ENCODE measurements around the gene ANKHD1. TPM values are rescaled to one million over a fixed set of nuclear protein-coding genes. Genes with fewer than 3 reads are reported as not detected.

Gene ANKHD1
- total and polyA plus RNA-seq, 9 of the 15 experiments (the other 6 are each of a cell fraction or from before 2014, with no cell fraction given) = 38.9 to 138 (median 78.7) TPM

DNA sequence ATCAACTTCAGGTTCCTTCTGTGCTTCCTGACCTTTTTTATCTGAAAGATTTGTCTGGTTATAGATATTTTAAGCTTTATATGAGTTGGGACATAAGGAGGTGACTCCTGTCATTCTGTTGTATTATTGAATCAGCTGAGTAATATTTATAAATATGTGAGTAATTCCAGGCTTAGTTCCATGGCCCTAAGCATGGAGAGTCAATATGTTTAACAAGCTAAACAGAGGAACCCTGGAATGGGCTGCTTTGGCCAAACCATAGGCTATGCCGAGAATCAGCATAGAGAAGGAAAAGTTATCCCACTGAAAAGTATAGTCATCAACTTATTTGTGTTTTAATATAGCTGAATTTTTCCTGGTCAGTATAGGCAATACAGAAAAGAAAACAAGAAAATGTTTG is 138.6 kb downstream of the ANKHD1 start:
- H3K36me3 ChIP-seq (ENCODE audit: control insufficient read depth, insufficient read depth, low read length) = peaks cover 86% of the 10 kb centered on the region; the same call in 2 of the 3 replicates
- WGBS (ENCODE audit: insufficient coverage, low coverage, missing lambda C conversion rate) = 100% methylated on average over 1 of the region's 1 CpG
- FAIRE-seq = no peak
- TF ChIP-seq ZNF609 (CRISPR knock-in tag; IDR thresholded peaks at IDR 0.05; ENCODE audit: borderline replicate concordance) (no peak), EGR1 (conservative IDR thresholded peaks at IDR 0.05) (no peak), ZNF316 (IDR thresholded peaks at IDR 0.05) (no peak), E2F6 (IDR thresholded peaks at IDR 0.05; ENCODE audit: borderline replicate concordance in 1 of 2, extremely low read depth in 1 of 2, insufficient read depth in 1 of 2, insufficient read length in 1 of 2, low read depth in 1 of 2, low read length in 1 of 2, poor library complexity in 1 of 2, severe bottlenecking in 1 of 2) (no peak), HOMEZ (CRISPR knock-in tag; IDR thresholded peaks at IDR 0.05) (no peak), ZHX1 (conservative IDR thresholded peaks at IDR 0.05; ENCODE audit: low read length) (no peak)
- TF ChIP-seq, protein P1, sequence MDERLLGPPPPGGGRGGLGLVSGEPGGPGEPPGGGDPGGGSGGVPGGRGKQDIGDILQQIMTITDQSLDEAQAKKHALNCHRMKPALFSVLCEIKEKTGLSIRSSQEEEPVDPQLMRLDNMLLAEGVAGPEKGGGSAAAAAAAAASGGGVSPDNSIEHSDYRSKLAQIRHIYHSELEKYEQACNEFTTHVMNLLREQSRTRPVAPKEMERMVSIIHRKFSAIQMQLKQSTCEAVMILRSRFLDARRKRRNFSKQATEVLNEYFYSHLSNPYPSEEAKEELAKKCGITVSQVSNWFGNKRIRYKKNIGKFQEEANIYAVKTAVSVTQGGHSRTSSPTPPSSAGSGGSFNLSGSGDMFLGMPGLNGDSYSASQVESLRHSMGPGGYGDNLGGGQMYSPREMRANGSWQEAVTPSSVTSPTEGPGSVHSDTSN (CRISPR knock-in tag; IDR thresholded peaks at IDR 0.05; ENCODE audit: low read depth) = no peak
- TF ChIP-seq, protein P1 (tag; conservative IDR thresholded peaks at IDR 0.05; ENCODE audit: low read depth) = no peak

More for the DNA sequence above, 138.6 kb downstream of the ANKHD1 start:
- H3K9ac ChIP-seq (ENCODE audit: insufficient read depth in 1 of 2, low read depth in 2 of 2, low read length in 2 of 2) = no peak overlapping the region
- H3K27me3 ChIP-seq (ENCODE audit: control insufficient read depth in 2 of 2, insufficient read depth in 2 of 2, low read length in 2 of 2) = no peaks in the 10 kb centered on the region
- H3K4me3 ChIP-seq = no peak overlapping the region
- ATAC-seq (no peak), DNase-seq (ENCODE audit: extremely low read depth in 1 of 4, low spot score in 3 of 4) (no peak)
- no peaks in the 10 kb centered on the region for H3K9me1 ChIP-seq (ENCODE audit: control insufficient read depth, insufficient read depth, low read length)
- no peaks in the 10 kb centered on the region for H4K20me1 ChIP-seq (replicated peaks; ENCODE audit: control insufficient read depth, insufficient read depth, low read length)
- intact Hi-C loops (cut with micrococcal nuclease) = no loop called here
- no peaks in the 10 kb centered on the region for H3K9me3 ChIP-seq (replicated peaks; ENCODE audit: control insufficient read depth, insufficient read depth, low read depth, low read length)
- no TSS peak for BruUV-seq (replicated peaks)
- H3K79me2 ChIP-seq (ENCODE audit: control insufficient read depth, insufficient read depth, low read length) = no peaks in the 10 kb centered on the region
- H3K4me2 ChIP-seq (ENCODE audit: insufficient read depth, low read length) = no peak overlapping the region
- CTCF ChIA-PET (ENCODE audit: low intra/inter-chr PET ratio) = no interaction called here
- H2AFZ ChIP-seq (ENCODE audit: low read depth, low read length) = no peak overlapping the region
- in situ Hi-C loops (cut with MboI) = no loop called here
- POLR2A ChIA-PET = interaction anchor here (0.5 to 1.5 kb wide), 4 partner anchors 11 to 1997 kb away, joined by 3 read pairs; partner anchors contain the start of gene PCDHA1
- no peak overlapping the region for H3K27ac ChIP-seq (ENCODE audit: extremely low read depth, low read depth, low read length)
- H3K4me1 ChIP-seq (replicated peaks in 1 of 2; ENCODE audit: control insufficient read depth in 2 of 2, insufficient read depth in 2 of 2, low read length in 2 of 2) = no peaks in the 10 kb centered on the region
